Motor neuron (in vitro differentiated cells): ENCODE data around the gene SEPTIN3. TPM values are rescaled to one million over a fixed set of nuclear protein-coding genes. Genes with fewer than 3 reads are reported as not detected.
"Not testable (repeated sequence)": the region's sequence is repeated elsewhere in the genome, so short reads cannot be mapped to it uniquely, and the experiment has no call there.

Experiments used
- ATAC-seq, 8 experiments: fragments of 200-7000 bp; cut with Tn5 transposase; replicated peaks in 6 of 8; 2 replicates each; pipeline ENCODE4 v1.8.0; 2021; ENCODE audit warnings: mild to moderate bottlenecking in 8 of 8, moderate library complexity in 8 of 8
- H3K27ac ChIP-seq, 2 donors: fragments of 250-450 bp; sonication (Bioruptor Pico); 2 replicates each; pipeline ENCODE4 v1.9.0; 2021; ENCODE audit warnings: antibody characterized with exemption in 2 of 2, mild to moderate bottlenecking in 2 of 2, moderate library complexity in 1 of 2
- H3K4me1 ChIP-seq, 2 donors: fragments of 250-450 bp; sonication (Bioruptor Pico); replicated peaks in 1 of 2; 2 replicates each; pipeline ENCODE4 v1.6.1; 2021; ENCODE audit warnings: antibody characterized with exemption in 2 of 2, mild to moderate bottlenecking in 2 of 2, moderate library complexity in 1 of 2
- H3K4me3 ChIP-seq, 5 donors: fragments of 250-450 bp; sonication (Bioruptor Pico); 2 replicates each; pipeline ENCODE4 v1.9.0; 2021; ENCODE audit warnings: antibody characterized with exemption in 5 of 5, mild to moderate bottlenecking in 5 of 5, moderate library complexity in 4 of 5
- WGBS, 10 experiments: fragments of 450-650 bp; shearing (Covaris generic); methylation state at CpG; one replicate each; pipeline ENCODE4 v1.0.0; 2022; 5-methylcytosine and 5-hydroxymethylcytosine counted together
- in situ Hi-C, 9 experiments: fragments of 400-800 bp; cut with MboI; loops; one replicate each; pipeline ENCODE4 v1.15.0; 2021; ENCODE audit warnings: low sequenced_read_pairs in 9 of 9, low pct_unique_long_range_greater_than_20kb in 2 of 9; ENCODE audit not compliant: unreplicated experiment in 9 of 9
- total RNA-seq, 8 experiments: library from RNA; unstranded; fragments of 300-600 nt; gene quantifications; 2 replicates each; pipeline versions ENCODE4 v1.2.3 to v1.2.4, GENCODE V29; 2022

The SEPTIN3 gene
- total RNA-seq, 8 experiments from 2014 or later = 0.92 to 119 (median 93.3) TPM

DNA sequence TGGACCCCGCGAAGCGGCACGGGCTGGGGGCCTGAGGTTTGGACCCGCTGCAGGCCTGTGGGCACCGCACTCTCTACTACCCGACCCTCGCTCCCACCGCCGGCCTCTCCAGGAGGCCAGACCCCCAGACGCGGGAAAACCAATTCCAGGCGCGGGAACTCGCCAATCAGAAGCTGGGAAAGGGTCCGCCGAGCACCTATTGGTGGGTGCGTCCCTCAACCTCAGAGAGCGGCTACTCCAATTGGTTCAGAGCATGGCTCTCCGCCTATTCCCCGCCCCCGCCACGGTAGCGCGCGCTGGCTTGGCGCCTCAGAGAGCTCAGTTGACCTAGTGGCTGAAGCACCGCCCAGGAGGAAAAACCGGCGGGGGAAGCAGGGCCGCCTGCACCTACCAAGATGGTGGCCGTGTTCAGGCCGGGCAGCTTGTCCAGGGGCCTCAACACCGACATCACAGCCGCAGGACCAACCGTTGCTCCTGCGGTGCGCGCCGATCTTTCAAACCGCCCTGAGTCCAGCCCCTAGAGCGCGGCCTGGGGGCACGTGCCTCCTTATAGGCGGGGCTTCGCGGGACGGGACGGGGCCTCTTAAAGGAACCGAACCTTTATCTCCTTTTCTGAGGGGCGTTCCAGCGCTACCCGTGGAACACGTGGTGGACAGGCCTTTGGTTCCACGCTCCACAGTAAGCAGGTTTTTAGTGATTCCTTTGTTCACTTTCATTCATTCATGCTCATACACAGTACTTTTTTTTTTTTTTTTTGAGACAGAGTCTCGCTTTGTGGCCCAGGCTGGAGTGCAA is 22.4 kb upstream of the SEPTIN3 start, which contains the start of gene CENPM:
CENPM (minus strand) TSS at position 524 of the 795 bp plus-strand sequence; CDS start at position 448, 76 bp downstream.
- H3K4me3 ChIP-seq = peak within 1 kb of the TSS; percentile 54 to 88 (median 77)
- peaks cover 20 to 22% of the 10 kb centered on the region in 2 donors for H3K4me1 ChIP-seq
- H3K27ac ChIP-seq = peak within 1 kb of the TSS; percentile 27 to 42
- WGBS, 10 experiments = 0 to 50% (median 1%) methylated on average over 1 to 16 of the region's 56 CpGs; no CpG with 5 or more reads in 3 of the 10 experiments
- in situ Hi-C loops = loop anchor here in 8 of 9 experiments (10.0 to 25.0 kb wide), 4 partner anchors 135 to 260 kb away; partner anchors contain the start of genes MEI1 (in 7 of the 8), CCDC134 (in 1 of the 8) and SNU13 (in 1 of the 8)
- ATAC-seq = peak; percentile 89 to 98 (median 93)

DNA sequence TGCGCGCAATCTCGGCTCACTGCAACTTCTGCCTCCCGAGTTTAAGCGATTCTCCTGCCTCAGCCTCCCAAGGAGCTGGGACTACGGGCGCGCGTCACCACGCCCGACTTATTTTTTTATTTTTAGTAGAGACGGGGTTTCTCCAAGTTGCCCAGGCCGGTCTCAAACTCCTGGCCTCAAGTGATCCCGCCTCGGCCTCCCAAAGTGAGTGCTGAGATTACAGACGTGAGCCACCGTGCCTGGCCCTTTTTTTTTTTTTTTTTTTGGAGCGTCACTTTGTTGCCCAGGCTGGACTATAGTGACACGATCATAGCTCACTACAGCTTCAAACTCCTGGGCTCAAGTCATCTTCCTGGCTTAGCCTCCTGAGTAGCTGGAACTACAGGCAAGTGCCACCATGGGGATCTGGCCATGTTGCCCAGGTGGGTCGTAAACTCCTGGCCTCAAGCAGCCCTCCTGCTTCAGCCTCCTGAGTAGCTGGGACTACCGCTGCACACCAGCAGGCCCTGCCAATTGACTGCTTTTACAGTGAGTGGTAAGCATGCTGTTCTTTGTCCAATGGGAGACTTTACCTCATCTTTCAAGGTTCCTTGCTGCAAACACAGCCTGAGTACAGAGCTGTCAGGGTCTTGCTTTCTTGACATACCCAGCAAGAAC is 21.7 kb upstream of the SEPTIN3 start:
- peak overlapping the region; percentile 54 to 88 (median 77) for H3K4me3 ChIP-seq
- 52 to 100% (median 88%) methylated on average over 1 to 11 of the region's 21 CpGs for WGBS, 10 experiments
- peak overlapping the region; percentile 27 to 42 for H3K27ac ChIP-seq
- H3K4me1 ChIP-seq = peaks cover 25 to 30% of the 10 kb centered on the region in 2 donors
- ATAC-seq = no peak
- in situ Hi-C loops = loop anchor here in 8 of 9 experiments (10.0 to 25.0 kb wide), 4 partner anchors 135 to 260 kb away; partner anchors contain the start of genes MEI1 (in 7 of the 8), CCDC134 (in 1 of the 8) and SNU13 (in 1 of the 8)

- in situ Hi-C loops = loop anchor here in 8 of 9 experiments (10.0 to 25.0 kb wide), 4 partner anchors 136 to 261 kb away; partner anchors contain the start of genes MEI1 (in 7 of the 8), CCDC134 (in 1 of the 8) and SNU13 (in 1 of the 8)
- H3K4me1 ChIP-seq = peaks cover 29 to 34% of the 10 kb centered on the region in 2 donors
- H3K27ac ChIP-seq = no peak overlapping the region
- H3K4me3 ChIP-seq = no peak overlapping the region
- ATAC-seq = no peak
- 80 to 100% (median 100%) methylated on average over 1 to 2 of the region's 2 CpGs; no CpG with 5 or more reads in 1 of the 10 experiments for WGBS, 10 experiments
These were observed 21.1 kb upstream of the SEPTIN3 start for GRCh38 chr22:41948142-41948541.

DNA sequence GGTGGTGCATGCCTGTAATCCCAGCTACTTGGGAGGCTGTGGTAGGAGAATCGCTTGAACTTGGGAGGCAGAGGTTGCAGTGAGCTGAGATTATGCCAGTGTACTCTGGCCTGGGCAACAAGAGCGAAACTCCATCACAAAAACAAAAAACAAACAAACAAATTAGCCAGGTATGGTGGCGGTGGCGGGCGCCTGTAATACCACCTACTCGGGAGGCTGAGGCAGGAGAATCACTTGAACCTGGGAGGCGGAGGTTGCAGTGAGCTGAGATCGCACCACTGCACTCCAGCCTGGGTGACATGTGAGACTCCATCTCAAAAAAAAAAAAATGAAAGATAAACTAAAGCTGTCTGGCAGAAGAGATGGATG is 20.3 kb upstream of the SEPTIN3 start:
- not testable (repeated sequence) for H3K27ac ChIP-seq, ATAC-seq, H3K4me3 ChIP-seq
- H3K4me1 ChIP-seq = peaks cover 29 to 34% of the 10 kb centered on the region in 2 donors
- whole genome bisulfite sequencing, 10 experiments = 67 to 100% (median 92%) methylated on average over 3 to 8 of the region's 8 CpGs; no CpG with 5 or more reads in 4 of the 10 experiments
- in situ Hi-C loops = loop anchor here in 8 of 9 experiments (10.0 to 25.0 kb wide), 4 partner anchors 137 to 262 kb away; partner anchors contain the start of genes MEI1 (in 7 of the 8), CCDC134 (in 1 of the 8) and SNU13 (in 1 of the 8)

GRCh38 chr22:41949297-41949965 is 19.8 kb upstream of the SEPTIN3 start:
- Histone ChIP-seq H3K4me1 (peaks cover 29 to 34% of the 10 kb centered on the region in 2 donors), H3K27ac (no peak overlapping the region), H3K4me3 (no peak overlapping the region)
- ATAC-seq = no peak
- whole genome bisulfite sequencing, 10 experiments = 83 to 100% (median 90%) methylated on average over 1 to 2 of the region's 7 CpGs; no CpG with 5 or more reads in 5 of the 10 experiments
- in situ Hi-C loops = loop anchor here in 8 of 9 experiments (10.0 to 25.0 kb wide), 4 partner anchors 137 to 262 kb away; partner anchors contain the start of genes MEI1 (in 7 of the 8), CCDC134 (in 1 of the 8) and SNU13 (in 1 of the 8)

GRCh38 chr22:41951898-41952474 is 17.3 kb upstream of the SEPTIN3 start, which contains the start of gene SMIM45:
Gene SMIM45, plus strand, starts transcription at chr22:41952150.
- Histone ChIP-seq H3K4me1 (peaks cover 24 to 29% of the 10 kb centered on the region in 2 donors), H3K4me3 (peak within 1 kb of the TSS in 3 of 5 donors; percentile 1 to 3 (median 2)), H3K27ac (peak within 1 kb of the TSS; percentile 24 to 33)
- WGBS, 10 experiments = 20 to 100% (median 76%) methylated on average over 1 to 3 of the region's 16 CpGs; no CpG with 5 or more reads in 4 of the 10 experiments
- in situ Hi-C loops = loop anchor here in 1 of 9 experiments (25.0 kb wide), 1 partner anchor 510 kb away; no protein-coding TSS in a partner anchor
- ATAC-seq = peak in 5 of 8 experiments; percentile 82 to 88 (median 84)

GRCh38 chr22:41952713-41953112 is 16.5 kb upstream of the SEPTIN3 start:
- Histone ChIP-seq H3K27ac (no peak overlapping the region), H3K4me3 (no peak overlapping the region), H3K4me1 (peaks cover 22 to 24% of the 10 kb centered on the region in 2 donors)
- in situ Hi-C loops = loop anchor here in 1 of 9 experiments (25.0 kb wide), 1 partner anchor 510 kb away; no protein-coding TSS in a partner anchor
- 67 to 100% (median 80%) methylated on average over 1 to 2 of the region's 2 CpGs; no CpG with 5 or more reads in 7 of the 10 experiments for WGBS, 10 experiments
- ATAC-seq = no peak

GRCh38 chr22:41957941-41958556 is 11.2 kb upstream of the SEPTIN3 start:
- in situ Hi-C loops = loop anchor here in 1 of 9 experiments (25.0 kb wide), 1 partner anchor 504 kb away; no protein-coding TSS in a partner anchor
- ATAC-seq = peak in 5 of 8 experiments; percentile 5 to 24 (median 13)
- WGBS, 10 experiments = 70 to 100% (median 85%) methylated on average over 1 to 3 of the region's 23 CpGs; no CpG with 5 or more reads in 6 of the 10 experiments
- H3K4me3 ChIP-seq = no peak overlapping the region
- no peak overlapping the region for H3K27ac ChIP-seq
- H3K4me1 ChIP-seq = peaks cover 2 to 10% of the 10 kb centered on the region in 2 donors

- in situ Hi-C loops = loop anchor here in 1 of 9 experiments (25.0 kb wide), 1 partner anchor 499 kb away; no protein-coding TSS in a partner anchor
These were observed 5.7 kb upstream of the SEPTIN3 start for GRCh38 chr22:41963453-41964111.

DNA sequence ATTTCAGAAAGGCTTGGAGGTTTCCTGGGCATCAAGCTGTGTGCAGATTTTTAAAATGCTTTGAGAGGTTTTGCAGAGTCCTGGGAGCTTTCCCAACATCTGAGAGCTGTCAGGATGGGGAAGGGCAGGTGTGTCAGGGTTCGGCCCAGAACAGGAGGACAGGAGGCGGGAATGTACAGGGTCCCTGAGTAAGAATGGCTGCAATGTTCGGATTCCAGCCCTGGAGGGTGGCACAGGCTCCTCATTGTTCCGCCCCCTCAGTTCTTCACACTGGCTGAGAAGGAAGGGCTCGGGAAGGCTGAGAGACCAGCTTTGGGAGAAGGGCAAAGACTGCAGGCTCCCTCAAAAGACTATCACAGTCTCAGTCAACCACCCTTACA is 5.1 kb upstream of the SEPTIN3 start:
- ATAC-seq = peak in 3 of 8 experiments; percentile 17 to 62 (median 28)
- Histone ChIP-seq H3K4me1 (peaks cover 3 to 20% of the 10 kb centered on the region in 2 donors), H3K27ac (no peak overlapping the region), H3K4me3 (no peak overlapping the region)
- WGBS, 10 experiments = 27 to 91% (median 79%) methylated on average over 1 to 5 of the region's 5 CpGs; no CpG with 5 or more reads in 2 of the 10 experiments
- in situ Hi-C loops = loop anchor here in 1 of 9 experiments (25.0 kb wide), 1 partner anchor 498 kb away; no protein-coding TSS in a partner anchor

More at GRCh38 chr22:41963453-41964111, 5.7 kb upstream of the SEPTIN3 start:
- peaks cover 3 to 20% of the 10 kb centered on the region in 2 donors for H3K4me1 ChIP-seq
- ATAC-seq = peak in 3 of 8 experiments; percentile 38 to 66 (median 42)
- WGBS, 10 experiments = 20 to 73% (median 59%) methylated on average over 2 to 6 of the region's 9 CpGs; no CpG with 5 or more reads in 2 of the 10 experiments
- H3K4me3 ChIP-seq = no peak overlapping the region
- H3K27ac ChIP-seq = no peak overlapping the region
